Measurements from ENCODE around the gene ZBTB45.

- TF ChIP-seq CTCF (IDR thresholded peaks at IDR 0.05 in 2 of 3, conservative IDR thresholded peaks at IDR 0.05 in 1 of 3; ENCODE audit: control insufficient read depth in 2 of 3, extremely low read depth in 1 of 3, insufficient read depth in 1 of 3, low read depth in 3 of 3, low read length in 3 of 3) (no peak), ZBTB33 (IDR thresholded peaks at IDR 0.05) (no peak), CHD2 (IDR thresholded peaks at IDR 0.05; ENCODE audit: borderline replicate concordance, low read depth, low read length) (no peak), SUZ12 (IDR thresholded peaks at IDR 0.05; ENCODE audit: unreplicated experiment) (no peak)
Observed at GRCh38 chr19:58562122-58563033, 42.8 kb upstream of the ZBTB45 start.

Measured in GM12878 (cell line).